Measurements from ENCODE around the gene SYNPR.

SYNPR gene

GRCh38 chr3:63450023-63450422, 171.9 kb downstream of the SYNPR start:
- H3K4me3 Mint-ChIP-seq = no peak overlapping the region
- no peaks in the 10 kb centered on the region for H3K9me3 Mint-ChIP-seq
- H3K36me3 Mint-ChIP-seq (ENCODE audit: low read depth) = no peaks in the 10 kb centered on the region
- no peak overlapping the region for H3K27ac Mint-ChIP-seq
- DNase-seq = no peak
- H3K4me1 Mint-ChIP-seq (ENCODE audit: low read depth) = no peaks in the 10 kb centered on the region
- H3K27me3 Mint-ChIP-seq = no peaks in the 10 kb centered on the region

DNA sequence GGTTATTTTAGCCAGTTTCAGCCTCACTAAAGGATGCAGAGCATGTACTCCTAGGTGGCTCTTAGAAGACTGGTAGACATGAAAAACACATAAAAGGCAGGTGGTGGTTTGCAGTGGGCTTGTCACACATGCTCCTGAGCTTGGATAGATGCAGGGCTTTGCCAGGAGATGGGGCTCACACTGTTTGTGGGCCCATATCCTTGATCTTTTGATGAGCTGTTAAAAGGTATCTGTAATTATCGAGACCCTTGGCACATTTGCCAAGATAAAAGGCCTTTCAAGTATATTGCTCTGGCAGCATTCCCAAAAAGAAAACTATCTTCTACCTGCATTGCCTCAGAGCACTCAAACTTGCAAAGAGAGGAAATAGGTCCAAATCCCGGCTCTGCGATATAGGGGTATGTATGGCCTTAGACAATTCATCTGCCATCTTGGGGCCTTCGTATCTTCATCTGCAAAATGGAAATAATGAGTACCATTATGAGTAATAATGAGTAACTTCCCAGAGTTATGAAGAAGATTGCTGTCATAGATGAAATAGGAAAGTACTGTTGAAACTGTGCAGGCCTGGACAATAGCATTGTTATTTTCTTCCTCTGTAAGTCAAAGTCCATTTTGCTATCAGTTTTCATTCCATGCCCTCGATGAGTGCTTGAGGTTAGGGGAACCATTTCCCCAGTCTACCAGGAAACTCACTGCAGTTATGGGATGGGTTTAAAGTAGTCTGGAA, 172.7 kb downstream of the SYNPR start:
- H3K9me3 Mint-ChIP-seq = no peaks in the 10 kb centered on the region
- DNase-seq = no peak
- no peaks in the 10 kb centered on the region for H3K4me1 Mint-ChIP-seq (ENCODE audit: low read depth)
- no peaks in the 10 kb centered on the region for H3K27me3 Mint-ChIP-seq
- no peaks in the 10 kb centered on the region for H3K36me3 Mint-ChIP-seq (ENCODE audit: low read depth)
- no peak overlapping the region for H3K27ac Mint-ChIP-seq
- H3K4me3 Mint-ChIP-seq = no peak overlapping the region

DNA sequence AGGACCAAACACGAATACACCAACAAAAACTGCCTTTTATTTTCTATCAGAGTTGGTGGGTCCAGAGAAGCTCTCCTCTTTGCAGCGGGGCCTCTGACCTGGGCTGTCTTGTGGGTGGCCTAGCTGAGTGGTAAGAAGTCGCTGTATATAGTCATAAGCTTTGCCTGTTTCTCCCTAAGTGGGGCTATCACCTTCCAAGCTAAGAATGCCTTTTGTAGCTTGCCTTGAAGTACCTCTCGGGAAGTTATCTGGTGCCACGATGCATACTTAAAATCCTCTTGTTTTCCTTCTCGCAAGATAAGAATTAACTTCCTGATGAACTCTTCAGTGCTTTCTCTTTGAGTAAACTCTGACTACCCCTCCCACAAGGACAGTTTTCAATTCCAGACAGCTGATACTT, 178.8 kb downstream of the SYNPR start:
- Mint-ChIP-seq H3K4me3 (no peak overlapping the region), H3K9me3 (peaks cover 2% of the 10 kb centered on the region), H3K27ac (no peak overlapping the region), H3K36me3 (ENCODE audit: low read depth) (no peaks in the 10 kb centered on the region), H3K27me3 (no peaks in the 10 kb centered on the region), H3K4me1 (ENCODE audit: low read depth) (no peaks in the 10 kb centered on the region)
- DNase-seq = no peak

GRCh38 chr3:63458405-63458804, 180.3 kb downstream of the SYNPR start:
- Mint-ChIP-seq H3K4me3 (no peak overlapping the region), H3K4me1 (ENCODE audit: low read depth) (no peaks in the 10 kb centered on the region), H3K27ac (no peak overlapping the region), H3K9me3 (peaks cover 2% of the 10 kb centered on the region), H3K36me3 (ENCODE audit: low read depth) (no peaks in the 10 kb centered on the region), H3K27me3 (no peaks in the 10 kb centered on the region)
- DNase-seq = no peak

GRCh38 chr3:63462732-63463131, 184.6 kb downstream of the SYNPR start:
- Mint-ChIP-seq H3K4me1 (ENCODE audit: low read depth) (no peaks in the 10 kb centered on the region), H3K27ac (no peak overlapping the region), H3K9me3 (no peaks in the 10 kb centered on the region), H3K36me3 (ENCODE audit: low read depth) (no peaks in the 10 kb centered on the region), H3K27me3 (no peaks in the 10 kb centered on the region), H3K4me3 (no peak overlapping the region)
- DNase-seq = no peak

- Mint-ChIP-seq H3K27me3 (no peaks in the 10 kb centered on the region), H3K4me1 (ENCODE audit: low read depth) (no peaks in the 10 kb centered on the region), H3K4me3 (no peak overlapping the region), H3K9me3 (no peaks in the 10 kb centered on the region), H3K27ac (no peak overlapping the region), H3K36me3 (ENCODE audit: low read depth) (no peaks in the 10 kb centered on the region)
- no peak for DNase-seq
Measured at GRCh38 chr3:63467392-63467791, 189.3 kb downstream of the SYNPR start.

DNA sequence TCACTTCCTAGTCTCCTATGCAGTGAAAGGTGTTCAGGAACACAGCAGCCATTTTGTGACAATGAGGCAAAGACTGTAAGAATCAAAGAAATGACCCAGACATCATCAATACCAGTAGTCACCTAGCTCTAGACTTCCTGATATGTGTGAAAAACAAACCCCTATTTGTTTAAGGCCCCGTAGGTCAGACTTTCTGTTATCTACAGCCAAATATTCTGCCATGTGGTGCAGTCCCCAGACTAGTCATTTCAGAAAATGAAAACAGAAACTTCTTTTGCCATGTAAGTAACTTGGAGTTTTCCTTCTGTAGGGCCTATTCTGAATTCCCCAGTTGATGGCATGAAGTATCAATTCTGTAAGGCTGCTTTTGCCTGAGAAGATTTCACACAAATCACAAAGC, 192.6 kb downstream of the SYNPR start:
- no peaks in the 10 kb centered on the region for H3K4me1 Mint-ChIP-seq (ENCODE audit: low read depth)
- H3K27me3 Mint-ChIP-seq = no peaks in the 10 kb centered on the region
- no peak overlapping the region for H3K27ac Mint-ChIP-seq
- H3K4me3 Mint-ChIP-seq = no peak overlapping the region
- H3K36me3 Mint-ChIP-seq (ENCODE audit: low read depth) = no peaks in the 10 kb centered on the region
- no peaks in the 10 kb centered on the region for H3K9me3 Mint-ChIP-seq
- no peak for DNase-seq

DNA sequence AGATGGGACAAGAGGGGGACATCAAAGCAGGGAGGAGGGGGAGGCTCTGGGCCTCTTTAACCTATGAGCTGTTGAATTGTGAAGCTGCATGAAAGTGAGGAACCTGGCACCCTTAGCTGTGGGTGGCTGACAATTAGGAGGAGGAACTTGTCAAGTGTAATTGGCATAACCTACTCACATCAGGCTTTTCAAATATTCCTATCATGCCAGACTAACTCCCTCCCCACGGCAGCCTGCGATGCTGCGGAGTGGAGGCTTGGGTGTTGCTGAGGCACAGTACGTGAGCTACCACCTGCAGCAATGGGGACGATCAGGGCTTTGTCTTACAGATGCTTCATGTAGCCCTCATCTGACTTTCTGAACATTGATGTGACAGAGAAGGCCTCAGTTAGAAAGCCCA, 193.7 kb downstream of the SYNPR start:
- Mint-ChIP-seq H3K4me3 (no peak overlapping the region), H3K9me3 (no peaks in the 10 kb centered on the region), H3K27ac (no peak overlapping the region), H3K36me3 (ENCODE audit: low read depth) (no peaks in the 10 kb centered on the region), H3K4me1 (ENCODE audit: low read depth) (no peaks in the 10 kb centered on the region), H3K27me3 (no peaks in the 10 kb centered on the region)
- no peak for DNase-seq

DNA sequence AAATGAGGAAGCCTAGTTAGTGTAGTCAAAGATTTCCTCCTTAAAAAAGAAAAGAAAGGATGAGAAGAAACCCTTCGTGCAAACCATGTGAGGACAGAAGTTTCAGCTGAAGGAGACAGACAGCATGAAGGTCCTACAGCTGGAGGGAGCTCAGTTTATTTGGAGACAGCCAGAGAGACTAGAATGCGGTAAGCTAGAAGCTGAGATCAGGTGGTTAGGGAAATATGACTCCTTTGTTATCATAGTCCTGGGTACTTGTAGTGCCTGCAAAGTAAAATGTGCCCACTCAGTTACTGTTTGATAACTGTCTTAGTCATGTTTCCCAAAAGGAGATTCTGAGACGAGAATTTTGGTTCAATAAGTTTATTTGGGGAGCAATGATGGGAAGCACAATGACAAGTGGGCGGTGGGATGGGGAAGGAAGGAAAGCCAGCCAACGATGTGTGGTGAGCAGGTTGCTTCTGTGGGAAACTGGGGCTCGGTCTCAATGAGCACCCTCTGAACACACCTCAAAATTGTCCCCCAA, 195.6 kb downstream of the SYNPR start:
- H3K27ac Mint-ChIP-seq = no peak overlapping the region
- H3K4me3 Mint-ChIP-seq = no peak overlapping the region
- DNase-seq = no peak
- H3K27me3 Mint-ChIP-seq = no peaks in the 10 kb centered on the region
- H3K4me1 Mint-ChIP-seq (ENCODE audit: low read depth) = no peaks in the 10 kb centered on the region
- H3K36me3 Mint-ChIP-seq (ENCODE audit: low read depth) = no peaks in the 10 kb centered on the region
- no peaks in the 10 kb centered on the region for H3K9me3 Mint-ChIP-seq

DNA sequence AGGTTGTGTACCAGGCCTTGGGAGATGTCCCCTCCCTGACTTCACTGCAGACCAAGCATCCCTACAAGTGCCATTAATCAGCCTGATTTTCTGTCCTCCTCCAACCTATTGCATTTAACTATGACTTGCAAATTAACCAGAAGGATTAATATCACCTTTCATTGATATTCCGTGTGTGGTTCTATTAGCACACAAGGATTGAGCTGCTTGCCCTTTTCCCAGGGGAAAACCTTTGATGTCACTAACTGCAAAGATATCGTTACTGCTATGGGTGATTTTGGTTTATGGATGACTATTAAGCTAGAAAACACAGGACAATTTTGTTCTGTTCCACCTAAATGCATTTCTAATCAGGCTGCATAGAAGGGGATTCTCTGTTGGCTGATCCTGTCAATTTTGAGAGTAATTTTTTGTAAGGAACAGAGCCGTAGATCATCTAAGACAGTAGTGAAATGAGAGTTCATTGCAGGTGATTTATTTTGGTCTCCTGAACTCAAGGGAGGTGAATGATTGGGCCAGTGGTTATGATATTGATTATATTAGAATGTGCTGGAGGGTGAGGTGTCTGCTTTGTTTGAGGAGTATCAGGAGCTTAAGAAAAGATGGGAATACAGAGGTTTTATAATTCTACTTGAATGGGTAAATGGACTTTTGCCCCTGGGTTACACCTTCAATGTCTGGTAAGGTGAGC, 196.9 kb downstream of the SYNPR start:
- H3K36me3 Mint-ChIP-seq (ENCODE audit: low read depth) = no peaks in the 10 kb centered on the region

DNA sequence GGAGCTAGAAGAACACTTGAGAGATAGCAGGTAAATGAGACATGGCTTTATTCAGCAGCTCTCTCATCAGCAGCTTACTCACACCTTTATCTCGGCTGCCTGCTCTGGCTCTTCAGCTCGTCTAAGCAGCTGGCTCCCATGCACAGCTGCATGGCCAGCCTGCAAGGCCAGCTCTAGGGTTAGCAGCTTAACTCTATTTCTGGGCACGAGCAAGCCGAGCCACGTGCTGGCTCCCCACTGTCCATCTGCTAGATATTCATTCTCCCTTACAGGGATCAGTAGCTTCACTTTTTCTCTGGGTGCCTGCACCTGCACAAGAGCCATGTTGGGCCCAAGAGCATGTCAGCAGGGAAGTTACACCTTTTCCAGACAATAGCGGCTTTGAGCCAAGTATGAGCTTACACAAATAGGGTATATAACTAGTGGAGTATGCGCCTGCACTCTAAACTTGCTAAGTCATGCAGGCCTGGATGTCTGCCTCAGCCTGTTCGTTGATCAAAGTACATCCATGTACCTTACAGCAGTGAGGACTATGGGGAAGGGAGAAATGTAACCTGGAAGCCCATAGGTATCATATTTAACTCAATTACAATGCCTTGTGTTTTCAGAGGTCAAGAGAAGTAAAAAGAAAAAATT, 199.5 kb downstream of the SYNPR start:
- Mint-ChIP-seq H3K27ac (no peak overlapping the region), H3K36me3 (ENCODE audit: low read depth) (no peaks in the 10 kb centered on the region), H3K4me3 (no peak overlapping the region), H3K9me3 (no peaks in the 10 kb centered on the region), H3K27me3 (no peaks in the 10 kb centered on the region), H3K4me1 (ENCODE audit: low read depth) (no peaks in the 10 kb centered on the region)
- DNase-seq = no peak

More for the DNA sequence above, 196.9 kb downstream of the SYNPR start:
- Mint-ChIP-seq H3K27me3 (no peaks in the 10 kb centered on the region), H3K27ac (no peak overlapping the region), H3K9me3 (no peaks in the 10 kb centered on the region), H3K4me1 (ENCODE audit: low read depth) (no peaks in the 10 kb centered on the region), H3K4me3 (no peak overlapping the region)
- DNase-seq = no peak

DNA sequence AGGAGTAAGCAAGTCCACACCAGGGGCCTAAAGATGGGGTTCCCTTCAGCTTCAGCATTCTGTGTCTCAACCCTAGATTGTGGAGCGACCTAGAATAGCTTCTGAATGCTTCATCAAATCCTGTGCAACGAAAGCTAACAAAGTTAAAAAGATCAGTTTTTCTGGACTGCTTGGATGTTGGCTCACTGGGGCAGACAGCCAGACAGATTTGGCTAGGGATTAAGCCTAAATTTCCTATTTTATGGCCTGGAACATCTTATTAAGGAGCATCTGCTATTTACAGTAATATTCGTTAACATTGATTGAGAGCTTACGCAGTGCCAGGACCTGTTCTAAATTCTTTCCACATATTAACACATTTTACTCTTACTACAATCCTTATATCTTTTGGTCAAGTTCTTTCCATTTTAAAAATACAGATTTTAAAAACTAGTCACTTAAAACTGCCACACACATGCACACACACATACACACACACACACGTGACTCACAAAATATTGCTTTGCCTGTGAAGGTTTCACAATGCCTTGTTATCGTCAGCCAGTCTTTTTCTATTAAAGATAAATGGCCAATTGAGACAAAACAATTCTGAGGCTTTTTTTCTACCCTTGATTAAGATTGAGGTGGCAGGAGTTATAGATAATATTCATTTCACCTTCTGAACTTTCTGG, 201.0 kb downstream of the SYNPR start:
- H3K4me3 Mint-ChIP-seq = no peak overlapping the region
- DNase-seq = no peak
- no peaks in the 10 kb centered on the region for H3K27me3 Mint-ChIP-seq

DNA sequence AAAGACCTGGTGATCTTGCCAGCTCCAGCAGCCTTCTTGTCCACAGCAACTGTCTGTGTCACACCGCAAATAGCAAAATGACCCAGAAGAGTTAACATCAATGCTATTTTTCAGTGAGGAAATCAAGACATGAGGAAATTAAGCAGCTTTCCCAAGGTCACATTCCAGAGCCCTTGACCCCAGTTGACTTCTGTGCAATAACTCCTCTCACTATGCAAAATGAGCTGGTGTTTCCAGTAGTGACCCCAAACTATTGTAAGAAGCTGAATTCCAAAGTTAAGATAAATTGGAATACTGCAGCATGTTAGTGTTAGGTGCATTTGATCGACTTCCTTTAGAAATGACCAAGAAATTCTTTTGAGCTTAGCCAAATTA, 201.5 kb downstream of the SYNPR start:
- Mint-ChIP-seq H3K4me3 (no peak overlapping the region), H3K36me3 (ENCODE audit: low read depth) (no peaks in the 10 kb centered on the region), H3K27ac (no peak overlapping the region), H3K9me3 (no peaks in the 10 kb centered on the region), H3K4me1 (ENCODE audit: low read depth) (no peaks in the 10 kb centered on the region), H3K27me3 (no peaks in the 10 kb centered on the region)
- no peak for DNase-seq

More for the DNA sequence above, 201.0 kb downstream of the SYNPR start:
- Mint-ChIP-seq H3K4me1 (ENCODE audit: low read depth) (no peaks in the 10 kb centered on the region), H3K9me3 (no peaks in the 10 kb centered on the region), H3K36me3 (ENCODE audit: low read depth) (no peaks in the 10 kb centered on the region), H3K27ac (no peak overlapping the region)

GRCh38 chr3:63481627-63482026, 203.5 kb downstream of the SYNPR start:
- Mint-ChIP-seq H3K4me1 (ENCODE audit: low read depth) (no peaks in the 10 kb centered on the region), H3K4me3 (no peak overlapping the region), H3K9me3 (peaks cover 2% of the 10 kb centered on the region), H3K27me3 (no peaks in the 10 kb centered on the region), H3K36me3 (ENCODE audit: low read depth) (no peaks in the 10 kb centered on the region), H3K27ac (no peak overlapping the region)
- DNase-seq = no peak

Data from activated T-cell treated with anti-CD3 and anti-CD28 coated beads, Interleukin-2, amount 50 U/mL, for 24 hours (primary cell).